ENCODE results near the gene RCOR3. TPM values are rescaled to one million over a fixed set of nuclear protein-coding genes. Genes with fewer than 3 reads are reported as not detected.
"Not testable (repeated sequence)": the region's sequence is repeated elsewhere in the genome, so short reads cannot be mapped to it uniquely, and the experiment has no call there.

RCOR3 gene
- total RNA-seq, 1 donor from 2014 or later: 22.2 TPM

- no peak for DNase-seq (ENCODE audit: low spot score)
- peak; percentile 24 for ATAC-seq
Measured at GRCh38 chr1:211259638-211260126, 516 bp downstream of the RCOR3 start.

DNA sequence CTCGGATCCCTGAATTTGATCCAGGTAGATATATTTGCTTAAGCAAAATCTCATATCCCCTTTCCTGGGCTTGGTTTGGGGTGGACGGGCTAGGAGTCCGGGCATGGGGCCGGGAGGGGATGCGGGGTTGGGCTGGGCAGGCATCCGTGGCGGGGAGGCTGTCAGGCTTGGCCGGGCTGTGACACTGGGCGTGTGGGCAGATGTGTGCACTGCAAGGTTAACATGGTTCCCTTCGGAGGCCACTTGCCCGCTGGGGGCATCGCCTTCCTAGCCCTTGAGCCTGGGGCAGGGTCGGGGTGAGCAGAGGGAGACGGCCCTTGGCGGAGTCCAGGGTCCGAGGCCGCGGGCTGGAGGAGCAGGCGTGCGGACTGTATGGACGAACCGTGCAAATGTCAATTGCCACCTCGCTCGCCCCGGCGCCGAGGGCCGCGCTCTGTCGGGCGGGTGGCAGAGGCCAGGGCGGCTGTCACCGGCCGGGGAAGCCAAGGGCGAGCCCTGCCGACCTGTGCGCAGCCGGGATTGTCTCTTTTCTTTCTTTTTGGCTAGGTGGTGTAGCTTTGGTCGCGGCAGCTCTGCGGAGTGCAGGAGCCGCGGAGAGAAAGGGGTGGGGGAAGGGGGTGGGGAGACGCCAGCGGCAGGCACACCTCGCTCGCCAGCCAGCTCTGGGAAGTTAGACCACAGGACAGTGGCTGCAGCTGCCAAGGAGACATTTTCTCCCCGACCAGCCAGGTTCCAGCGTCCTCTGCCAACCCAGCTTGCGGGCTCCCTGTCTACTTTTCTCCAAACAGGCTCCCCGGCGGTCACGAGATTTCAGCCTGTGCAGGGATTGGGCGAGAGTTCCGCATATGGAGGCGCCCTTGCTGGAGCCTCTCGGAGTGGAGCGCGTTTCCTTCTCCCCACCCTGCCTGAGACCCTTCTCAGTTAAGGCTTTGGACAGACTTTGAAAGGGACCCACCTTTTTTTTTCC lies 1.3 kb downstream of the RCOR3 start:
- ATAC-seq: peak; percentile 58

DNA sequence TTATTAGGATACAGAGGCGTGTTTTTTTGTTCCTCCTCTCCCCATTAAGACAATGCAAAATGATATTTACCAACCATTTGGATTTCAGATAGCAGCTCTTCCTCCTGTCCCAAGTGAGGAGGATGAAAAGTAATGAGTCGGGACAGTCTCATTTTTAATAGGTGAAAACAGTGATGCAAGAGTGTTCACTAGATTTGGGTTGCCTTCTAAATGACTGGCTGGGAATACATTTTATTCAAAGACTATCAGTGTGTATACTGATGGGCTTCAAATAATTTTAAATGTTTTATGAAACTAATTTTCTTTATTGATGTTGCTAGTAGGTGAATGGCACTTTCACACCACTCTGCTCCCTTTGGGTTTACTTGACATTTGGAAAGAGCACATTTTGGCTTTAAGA lies 2.1 kb downstream of the RCOR3 start:
- DNase-seq (ENCODE audit: low spot score) (no peak), ATAC-seq (no peak)

More for the DNA sequence above, 1.3 kb downstream of the RCOR3 start:
- DNase-seq (ENCODE audit: low spot score): peak; percentile 94

- not testable (repeated sequence) for DNase-seq (ENCODE audit: low spot score); ATAC-seq
Measured at GRCh38 chr1:211263022-211263421, 3.9 kb downstream of the RCOR3 start.

DNA sequence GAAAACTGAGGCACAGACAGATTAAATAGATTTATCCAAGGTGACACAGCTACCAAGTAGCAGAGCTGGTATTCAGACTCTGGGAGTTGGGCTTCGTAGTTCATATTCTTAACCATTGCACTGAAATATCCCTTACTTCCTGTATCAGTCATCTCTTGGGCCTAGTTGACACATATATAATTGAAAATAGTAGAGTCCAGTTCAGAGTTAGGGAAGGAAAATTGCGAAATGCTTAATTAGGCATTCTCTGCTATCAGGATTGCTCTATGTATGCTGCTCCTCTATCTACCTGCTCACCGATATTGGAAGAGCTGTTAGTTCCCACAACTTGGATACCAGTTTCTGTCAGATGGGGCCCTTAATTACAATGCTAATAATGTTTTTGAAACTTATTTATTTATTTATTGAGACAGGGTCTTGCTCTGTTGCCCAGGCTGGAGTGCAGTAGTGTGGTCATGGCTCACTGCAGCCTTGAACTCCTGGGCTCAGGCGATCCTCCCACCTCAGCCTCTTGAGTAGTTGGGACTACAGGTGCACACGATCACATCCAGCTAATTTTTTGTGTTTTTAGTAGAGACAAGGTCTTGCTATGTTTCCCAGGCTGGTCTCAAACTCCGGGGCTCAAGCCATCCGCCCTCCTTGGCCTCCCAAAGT lies 8.2 kb downstream of the RCOR3 start:
- ATAC-seq (no peak), DNase-seq (ENCODE audit: low spot score) (no peak)

GRCh38 chr1:211279340-211279739 lies 20.2 kb downstream of the RCOR3 start:
- no peak for DNase-seq (ENCODE audit: low spot score)
- no peak for ATAC-seq

DNA sequence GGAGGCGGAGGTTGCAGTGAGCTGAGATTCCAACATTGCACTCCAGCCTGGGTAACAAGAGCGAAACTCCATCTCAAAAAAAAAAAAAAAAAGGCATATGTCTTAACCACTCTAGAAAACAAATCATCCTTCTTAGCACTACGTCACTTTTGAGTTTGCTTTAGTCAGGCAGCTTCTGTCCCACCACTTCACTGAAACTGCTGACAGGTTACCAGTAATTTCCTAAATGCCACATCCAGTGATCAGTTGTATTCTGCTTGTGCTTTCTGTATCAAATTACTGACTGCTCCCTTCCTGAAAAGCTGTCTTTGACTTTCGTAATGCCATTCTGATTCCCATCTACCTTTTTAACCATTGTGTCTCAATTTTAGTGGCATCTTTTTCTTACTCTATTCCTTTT lies 21.7 kb downstream of the RCOR3 start:
- ATAC-seq: no peak

GRCh38 chr1:211281320-211282022 lies 22.3 kb downstream of the RCOR3 start:
- no peak for ATAC-seq
- DNase-seq (ENCODE audit: low spot score): no peak

More for the DNA sequence above, 21.7 kb downstream of the RCOR3 start:
- no peak for DNase-seq (ENCODE audit: low spot score)

DNA sequence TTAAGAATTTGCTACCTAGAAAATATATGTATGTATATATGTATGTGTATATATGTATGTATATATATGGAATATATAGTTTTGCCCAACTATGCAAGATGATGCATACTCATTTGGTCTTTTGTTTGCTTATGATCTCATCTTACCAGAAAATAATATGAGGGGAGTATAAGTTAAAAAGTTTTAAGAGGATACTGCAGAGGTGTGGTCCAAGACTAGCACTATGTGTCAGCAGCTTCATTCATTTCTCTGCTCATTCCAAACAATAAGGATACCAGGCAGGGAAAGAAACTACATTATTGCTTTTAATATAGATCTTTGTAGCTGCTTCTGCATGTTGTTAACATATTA lies 22.8 kb downstream of the RCOR3 start:
- ATAC-seq: no peak
- DNase-seq (ENCODE audit: low spot score): no peak

- ATAC-seq: no peak
- DNase-seq (ENCODE audit: low spot score): no peak
Measured at GRCh38 chr1:211285196-211285595, 26.0 kb downstream of the RCOR3 start.

DNA sequence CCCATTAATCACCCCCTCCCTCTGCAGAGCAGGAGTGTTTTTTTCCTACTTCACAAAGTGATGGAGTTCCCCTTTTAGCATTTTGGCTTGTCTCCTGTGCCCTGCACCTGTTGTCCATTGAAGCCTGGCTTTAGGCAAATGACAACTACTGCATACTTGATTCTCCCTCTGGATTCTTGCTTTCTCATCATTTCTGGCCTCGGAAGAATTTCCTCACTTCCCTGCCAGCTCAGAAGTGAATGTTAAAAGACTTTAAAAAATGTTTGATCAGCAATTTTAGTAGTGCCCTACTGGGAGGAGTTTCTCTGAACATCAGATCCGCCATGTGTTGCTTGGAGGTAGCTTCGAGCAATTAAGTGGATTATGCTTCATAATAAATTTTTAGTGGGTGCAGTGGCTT lies 28.1 kb downstream of the RCOR3 start:
- DNase-seq (ENCODE audit: low spot score) (no peak), ATAC-seq (no peak)

- DNase-seq (ENCODE audit: low spot score) (no peak), ATAC-seq (no peak)
Measured at GRCh38 chr1:211292411-211292810, 33.2 kb downstream of the RCOR3 start.

DNA sequence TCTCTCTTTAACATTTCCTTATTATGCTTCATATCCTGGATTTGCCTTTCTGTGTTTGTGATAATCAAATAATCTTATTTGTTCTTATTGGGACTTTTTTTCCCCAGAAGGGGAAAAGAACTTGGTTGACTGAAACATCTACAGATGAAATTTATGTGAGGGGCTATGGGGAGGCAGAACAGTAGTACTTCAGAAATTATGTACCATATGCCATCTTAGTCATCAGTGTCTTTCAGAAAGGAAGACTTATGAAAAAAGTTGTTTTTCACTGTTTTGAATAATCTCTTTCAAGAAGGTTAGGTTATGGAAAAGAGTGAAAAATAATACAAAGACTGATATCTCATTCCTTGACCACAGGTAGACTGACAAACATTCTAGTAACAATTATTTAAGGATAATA lies 37.2 kb downstream of the RCOR3 start:
- DNase-seq (ENCODE audit: low spot score): no peak
- ATAC-seq: no peak

DNA sequence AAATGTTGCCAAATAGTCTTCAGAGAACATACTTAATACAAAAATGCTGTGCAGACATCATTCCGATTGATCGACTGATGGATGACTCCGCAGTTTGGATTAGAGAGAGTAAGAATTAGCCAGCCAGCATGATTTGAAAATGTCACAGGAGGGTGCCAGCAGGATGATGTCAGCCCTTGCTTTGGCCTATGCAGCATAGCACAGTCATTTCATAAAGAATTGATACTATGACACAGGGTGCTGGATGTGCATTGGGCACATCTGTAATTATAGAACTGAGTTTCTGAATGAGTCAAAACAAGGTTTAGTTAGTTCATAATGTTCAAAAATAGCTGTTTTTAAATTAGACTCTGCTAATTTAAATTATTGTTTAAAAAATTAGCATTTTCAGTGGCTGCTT lies 45.9 kb downstream of the RCOR3 start:
- ATAC-seq: peak; percentile 36
- no peak for DNase-seq (ENCODE audit: low spot score)

DNA sequence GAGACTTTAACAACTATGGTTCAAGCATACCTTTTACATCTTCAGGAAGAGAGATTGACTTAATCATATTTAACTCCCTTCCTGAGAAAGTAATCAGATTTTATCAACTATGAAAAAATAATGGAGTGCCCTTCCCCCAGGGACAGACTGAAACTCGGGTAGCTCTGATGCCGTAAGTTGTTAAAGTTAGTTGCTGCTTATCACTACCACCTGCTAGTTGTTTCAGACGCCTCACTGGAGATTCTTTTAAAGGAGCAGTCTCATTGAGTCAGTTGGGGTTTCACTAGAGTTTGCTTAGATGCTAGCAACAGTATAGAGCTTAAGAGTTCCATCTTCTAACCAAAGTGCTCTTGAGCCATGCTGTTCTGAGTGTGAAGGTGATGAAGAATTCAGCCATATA lies 50.5 kb downstream of the RCOR3 start:
- ATAC-seq (no peak), DNase-seq (ENCODE audit: low spot score) (no peak)

DNA sequence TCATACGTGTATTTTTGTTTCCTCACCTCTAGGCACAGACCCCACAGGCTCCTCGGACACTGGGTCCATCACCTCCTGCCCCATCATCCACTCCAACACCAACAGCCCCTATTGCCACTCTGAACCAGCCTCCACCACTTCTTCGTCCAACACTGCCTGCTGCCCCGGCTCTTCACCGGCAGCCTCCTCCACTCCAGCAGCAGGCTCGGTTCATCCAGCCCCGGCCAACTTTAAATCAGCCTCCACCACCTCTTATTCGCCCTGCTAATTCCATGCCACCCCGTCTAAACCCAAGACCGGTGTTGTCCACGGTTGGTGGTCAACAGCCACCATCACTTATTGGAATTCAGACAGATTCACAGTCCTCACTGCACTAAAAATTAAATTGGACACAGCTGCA lies 54.2 kb downstream of the RCOR3 start:
- ATAC-seq: peak; percentile 17
- DNase-seq (ENCODE audit: low spot score): no peak

DNA sequence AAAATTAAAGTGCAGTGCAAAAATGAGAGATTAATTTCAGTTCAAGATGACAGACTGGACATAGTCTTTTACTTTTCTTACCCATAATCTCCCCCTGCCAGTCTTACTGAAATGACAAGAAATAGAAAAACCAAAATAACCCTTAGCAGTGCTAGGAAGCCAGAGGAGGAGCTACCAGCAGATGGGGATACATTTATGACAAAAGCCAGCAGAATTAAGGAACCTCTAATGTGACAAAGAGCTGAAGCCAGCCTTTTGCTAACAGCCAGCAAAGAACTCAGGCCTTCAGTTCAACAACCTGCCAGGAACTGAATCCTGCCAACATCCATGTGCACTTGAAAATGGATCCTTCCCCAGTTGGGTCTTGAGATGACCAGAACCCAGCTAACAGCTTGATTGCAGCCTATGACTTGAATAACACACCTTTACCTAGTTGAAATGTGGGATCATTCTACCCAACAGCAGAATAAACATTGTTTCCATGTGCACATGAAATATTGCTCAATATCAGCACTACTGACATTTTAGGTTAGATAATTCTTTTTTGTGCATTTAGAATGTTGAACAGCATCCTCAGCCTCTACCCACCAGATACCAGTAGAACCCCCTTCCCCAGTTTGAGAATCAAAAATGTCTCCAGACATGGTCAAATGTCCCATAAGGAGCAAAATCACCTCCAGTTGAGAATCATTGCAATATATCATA lies 59.6 kb downstream of the RCOR3 start:
- ATAC-seq (peak; percentile 34), DNase-seq (ENCODE audit: low spot score) (no peak)

DNA sequence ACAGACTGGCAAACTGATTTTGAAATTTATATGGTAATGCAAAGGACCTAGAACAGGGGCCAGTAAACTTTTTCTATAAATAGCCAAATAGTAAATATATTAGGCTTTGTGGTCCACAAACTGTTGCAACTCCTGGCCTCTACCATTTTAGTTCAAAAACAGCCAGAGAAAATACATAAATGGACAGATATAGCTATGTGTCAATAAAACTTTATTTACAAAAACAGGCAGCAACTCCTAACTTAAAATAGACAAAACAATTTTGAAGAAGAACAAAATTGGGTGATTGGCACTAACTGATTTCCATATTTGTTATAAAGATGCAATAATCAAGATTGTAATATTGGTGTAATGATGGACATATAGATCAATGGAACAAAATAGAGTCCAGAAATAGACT lies 60.7 kb downstream of the RCOR3 start:
- DNase-seq (ENCODE audit: low spot score): no peak
- no peak for ATAC-seq

GRCh38 chr1:211320980-211321379 lies 61.8 kb downstream of the RCOR3 start:
- no peak for ATAC-seq
- no peak for DNase-seq (ENCODE audit: low spot score)

GRCh38 chr1:211321646-211322045 lies 62.5 kb downstream of the RCOR3 start:
- ATAC-seq; DNase-seq (ENCODE audit: low spot score): not testable (repeated sequence)

Measured in left lobe of liver (tissue), 2 donors.